GM19468 (cell line): ENCODE measurements around the gene FOXD4L3.
"Not testable (repeated sequence)": the region's sequence is repeated elsewhere in the genome, so short reads cannot be mapped to it uniquely, and the experiment has no call there.

Source experiments
- ATAC-seq: cut with Tn5 transposase; IDR thresholded peaks from one replicate; pipeline ENCODE4 v1.9.1; 2021; ENCODE audit warnings: mild to moderate bottlenecking, moderate library complexity, moderate number of reproducible peaks; ENCODE audit not compliant: unreplicated experiment; ENCODE audit errors: extremely low read depth

The FOXD4L3 gene

DNA sequence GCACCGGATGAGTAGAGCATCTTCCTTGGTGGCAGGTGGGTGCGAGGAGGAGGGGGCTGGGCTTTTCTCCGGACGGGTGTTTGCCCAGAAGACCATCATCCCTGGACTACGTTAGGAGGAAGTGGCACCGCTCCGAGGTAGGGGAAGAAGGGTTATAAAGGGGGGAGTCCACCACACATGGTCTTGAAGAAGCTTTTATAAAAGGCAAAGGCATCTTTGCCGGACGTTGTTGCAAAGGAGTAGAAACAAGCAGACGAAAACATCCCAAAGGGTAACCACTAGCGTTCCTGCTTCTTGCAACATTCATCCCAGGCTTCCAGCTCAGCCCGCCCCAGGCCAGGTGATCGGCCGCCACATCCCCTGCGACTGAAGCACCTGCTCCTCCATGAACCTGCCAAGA is at the start of gene FOXD4L3:
Gene FOXD4L3, plus strand, starts transcription at position 301 of the 400 bp plus-strand sequence. Its CDS starts 85 bp downstream, at position 386.
- ATAC-seq, result not testable (repeated sequence)

DNA sequence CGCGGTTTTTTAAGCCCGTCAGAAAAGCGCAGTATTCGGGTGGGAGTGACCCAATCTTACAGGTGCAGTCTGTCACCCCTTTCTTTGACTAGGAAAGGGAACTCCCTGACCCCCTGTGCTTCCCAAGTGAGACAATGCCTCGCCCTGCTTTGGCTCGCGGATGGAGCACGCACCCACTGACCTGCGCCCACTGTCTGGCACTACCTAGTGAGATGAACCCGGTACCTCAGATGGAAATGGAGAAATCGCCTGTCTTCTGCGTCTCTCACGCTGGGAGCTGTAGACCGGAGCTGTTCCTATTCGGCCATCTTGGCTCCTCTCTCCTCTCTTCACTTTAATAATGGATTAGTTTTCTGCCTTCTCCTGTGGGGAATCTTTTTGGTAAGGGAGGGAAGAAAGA is 21.6 kb upstream of the FOXD4L3 start:
- not testable (repeated sequence) for ATAC-seq

DNA sequence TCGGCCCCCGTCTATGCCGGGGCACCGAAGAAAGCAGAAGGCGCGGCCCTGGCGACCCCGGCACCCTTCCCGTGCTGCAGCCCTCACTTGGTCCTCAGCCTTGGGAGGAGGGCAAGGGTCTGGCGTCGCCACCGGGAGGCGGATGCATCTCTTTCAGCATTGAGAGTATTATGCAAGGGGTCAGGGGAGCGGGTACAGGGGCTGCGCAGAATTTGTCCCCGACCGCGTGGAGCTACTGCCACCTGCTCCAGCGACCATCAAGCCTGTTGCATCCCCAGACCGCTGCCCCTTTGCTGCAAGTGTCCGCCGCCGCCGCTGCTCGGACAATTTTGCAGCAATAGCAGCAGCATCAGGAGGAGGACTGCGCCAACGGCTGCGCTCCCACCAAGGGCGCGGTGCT is 1.1 kb downstream of the FOXD4L3 start:
- ATAC-seq, result not testable (repeated sequence)

DNA sequence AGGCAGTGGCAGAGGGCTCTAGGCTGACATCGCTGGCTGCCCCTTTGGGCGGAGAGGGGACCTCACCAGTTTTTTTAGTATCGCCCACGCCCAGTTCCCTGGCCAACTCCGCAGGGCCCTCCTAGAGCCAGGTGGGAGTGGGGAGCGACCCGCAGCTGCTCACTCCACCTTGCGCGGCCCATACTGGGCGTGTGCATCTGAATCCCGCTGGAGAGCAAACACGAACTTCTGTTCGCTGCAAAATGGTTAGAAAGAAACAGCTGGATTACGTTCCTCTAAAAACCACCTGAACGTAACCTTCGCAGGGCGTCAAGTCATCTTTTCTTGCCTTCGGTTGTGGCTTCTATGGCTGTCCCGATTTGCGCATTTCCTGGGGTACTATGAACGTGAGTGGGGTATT is 1.5 kb downstream of the FOXD4L3 start:
- ATAC-seq, result not testable (repeated sequence)

DNA sequence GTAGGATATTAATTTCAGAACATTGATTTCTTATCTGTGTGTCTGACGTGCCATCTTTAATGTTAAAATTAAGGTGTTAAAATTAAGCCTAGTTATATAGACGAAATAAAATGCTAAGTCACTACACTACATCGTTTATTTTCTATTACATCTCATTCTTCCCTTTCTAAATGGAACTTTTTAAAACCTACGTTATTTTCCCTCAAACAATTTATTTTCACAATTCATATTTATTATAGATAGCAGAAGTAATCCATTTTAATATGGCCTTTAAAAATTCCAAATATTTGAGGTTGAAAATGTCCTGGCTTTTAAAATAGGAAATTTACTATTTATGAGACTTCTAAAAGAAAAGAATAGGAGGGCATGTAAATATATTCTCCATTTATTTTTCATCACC is 2.1 kb downstream of the FOXD4L3 start:
- ATAC-seq, result not testable (repeated sequence)

DNA sequence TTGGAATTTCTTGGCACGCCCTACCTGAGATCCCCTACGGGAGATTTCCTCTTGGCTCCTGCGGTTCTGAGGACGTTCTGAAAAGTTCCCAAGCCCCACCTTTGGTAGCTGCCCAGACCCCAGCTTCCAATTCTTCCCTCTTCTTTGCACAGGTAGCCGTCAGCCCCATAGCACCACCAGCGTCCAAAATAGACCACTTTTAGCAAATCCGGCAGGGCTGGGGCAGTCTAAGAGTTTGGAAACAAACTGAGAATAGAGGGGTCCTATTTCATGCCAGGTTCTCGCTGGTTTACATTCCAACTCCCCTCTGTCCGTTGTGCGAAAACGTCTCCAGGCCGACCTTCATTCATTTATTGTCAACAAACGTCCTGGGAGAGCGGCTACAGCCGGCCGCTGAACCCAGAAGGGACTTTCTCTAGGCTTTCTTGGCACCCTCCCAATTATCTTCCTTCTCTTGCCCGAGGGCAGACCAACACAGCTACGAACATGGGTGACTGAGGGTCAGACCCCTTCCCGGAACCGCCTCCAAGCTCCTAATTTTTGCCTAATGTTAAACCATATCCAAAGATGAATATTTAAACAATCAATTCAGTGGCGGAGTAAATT is 3.1 kb downstream of the FOXD4L3 start:
- not testable (repeated sequence) for ATAC-seq

DNA sequence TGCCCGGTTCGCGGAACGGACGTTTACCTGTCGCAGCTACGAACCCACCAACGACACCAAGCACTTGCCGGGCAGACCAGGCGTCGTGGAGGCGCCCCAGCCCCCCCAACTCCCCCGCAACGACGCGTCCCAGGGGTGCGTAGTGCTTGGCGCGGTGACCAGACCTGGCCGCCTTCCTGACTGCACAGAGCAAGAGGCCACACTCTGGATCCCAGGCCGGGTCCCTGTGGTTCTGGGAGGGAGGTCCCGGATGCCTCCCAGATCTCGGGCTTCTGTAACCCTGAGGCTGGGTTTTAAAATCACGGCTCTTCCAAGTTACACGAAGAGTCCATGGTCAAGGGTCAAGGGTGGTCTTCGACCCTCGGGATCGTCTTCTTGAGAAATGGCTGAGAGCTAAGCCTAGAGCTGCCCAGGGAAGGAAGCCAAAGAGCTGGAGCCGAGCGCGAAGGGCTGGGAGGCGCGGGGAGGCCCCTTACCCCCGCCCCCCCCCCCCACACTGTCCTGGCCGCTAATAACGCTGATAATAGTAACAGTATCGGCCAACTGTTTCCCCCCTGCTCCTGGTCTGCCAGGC is 3.8 kb downstream of the FOXD4L3 start:
- not testable (repeated sequence) for ATAC-seq

DNA sequence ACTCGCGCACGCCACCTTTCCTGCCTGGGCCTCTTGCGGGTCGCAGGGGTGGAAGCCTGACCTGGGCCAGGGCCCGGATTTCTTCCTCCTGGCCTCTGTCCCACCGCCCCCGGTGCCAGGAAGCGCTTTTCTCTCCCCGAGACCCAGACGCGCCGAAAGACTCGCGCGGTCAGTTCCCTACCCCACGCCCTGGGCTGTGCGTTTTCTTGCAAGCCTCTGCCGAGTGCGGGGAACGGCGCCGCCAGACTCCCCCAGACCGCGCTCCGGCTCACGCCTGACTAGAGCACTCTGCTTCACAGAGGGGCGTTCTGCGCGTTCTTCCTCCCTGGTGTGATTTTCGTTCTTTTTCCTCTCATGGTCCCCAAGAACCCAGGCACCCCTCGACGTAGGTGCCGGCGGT is 4.5 kb downstream of the FOXD4L3 start:
- ATAC-seq, result not testable (repeated sequence)

DNA sequence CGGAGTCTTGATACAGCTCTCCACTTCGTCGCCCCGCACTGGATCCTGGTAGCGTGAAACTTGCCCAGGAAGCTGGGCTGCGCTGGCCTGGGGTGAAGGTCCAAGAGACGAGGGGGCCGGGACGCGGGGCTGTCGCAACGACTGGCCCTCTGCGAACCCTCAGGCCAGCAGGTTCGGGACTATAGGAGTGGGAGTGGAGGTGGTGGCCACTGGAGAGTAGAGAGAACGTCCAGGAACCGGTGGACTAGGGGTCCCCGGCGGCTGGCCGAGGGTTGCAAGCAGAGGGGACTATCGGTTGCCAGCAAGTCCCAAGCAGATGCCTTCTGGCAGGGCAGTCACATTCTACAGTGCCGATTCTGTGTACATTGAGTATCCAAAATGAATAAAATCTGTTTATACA is 5.0 kb downstream of the FOXD4L3 start:
- not testable (repeated sequence) for ATAC-seq

DNA sequence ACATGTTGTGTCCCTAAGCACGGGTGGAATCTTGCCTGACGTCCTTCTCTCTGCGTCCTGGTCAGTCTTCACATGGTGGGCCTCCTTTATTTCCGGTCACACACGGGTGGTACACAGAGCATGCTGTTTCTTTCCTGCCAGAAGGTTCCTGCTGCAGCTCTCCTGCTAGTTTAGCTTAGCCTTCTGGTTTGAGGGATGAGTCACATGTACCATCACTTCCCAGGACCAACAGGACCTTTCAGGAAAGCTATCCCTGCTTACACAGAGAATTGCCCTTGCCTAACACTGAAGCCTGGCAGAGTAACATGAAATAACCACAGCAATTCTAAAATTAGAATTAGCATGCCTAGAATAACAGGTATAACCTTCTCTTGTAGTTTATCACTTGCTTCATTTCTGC is 8.5 kb downstream of the FOXD4L3 start:
- ATAC-seq, result not testable (repeated sequence)

DNA sequence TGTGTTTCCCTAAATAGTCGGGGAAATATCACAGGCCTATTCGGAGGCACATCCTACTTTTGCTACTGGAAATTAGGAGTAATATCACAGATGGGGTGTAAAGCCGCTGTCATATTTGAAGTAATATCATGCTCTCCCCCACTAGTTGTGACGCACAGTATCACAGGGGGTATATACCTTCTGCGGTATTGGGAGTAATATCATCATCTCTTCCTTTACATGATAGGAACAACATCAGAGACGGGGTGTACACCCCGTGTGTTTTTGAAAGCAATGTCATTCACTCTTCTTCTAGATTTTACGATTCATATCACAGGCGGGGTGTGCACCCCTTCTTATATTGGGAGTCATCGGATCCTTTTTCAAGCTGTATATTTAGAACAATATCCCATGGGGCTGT is 15.5 kb downstream of the FOXD4L3 start:
- ATAC-seq, result not testable (repeated sequence)

DNA sequence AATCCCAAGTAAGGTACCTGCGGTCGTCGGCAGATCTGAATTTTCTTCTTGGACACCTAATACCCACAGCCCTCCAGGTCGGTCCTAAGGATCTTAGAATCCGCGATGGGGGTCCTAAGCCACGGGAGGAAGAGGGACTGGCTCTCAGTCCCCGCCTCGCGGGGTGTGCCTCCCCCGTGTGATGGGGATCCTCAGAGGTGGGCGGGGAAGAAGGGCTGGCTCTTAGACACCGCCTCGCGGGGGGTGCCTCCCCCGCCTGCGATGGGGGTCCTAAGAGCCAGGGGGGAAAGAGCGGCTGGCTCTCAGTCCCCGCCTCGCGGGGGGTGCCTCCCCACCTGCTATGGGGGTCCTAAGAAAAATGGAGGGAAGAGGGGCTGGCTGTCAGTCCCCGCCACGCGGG is 21.1 kb downstream of the FOXD4L3 start:
- ATAC-seq, result not testable (repeated sequence)

DNA sequence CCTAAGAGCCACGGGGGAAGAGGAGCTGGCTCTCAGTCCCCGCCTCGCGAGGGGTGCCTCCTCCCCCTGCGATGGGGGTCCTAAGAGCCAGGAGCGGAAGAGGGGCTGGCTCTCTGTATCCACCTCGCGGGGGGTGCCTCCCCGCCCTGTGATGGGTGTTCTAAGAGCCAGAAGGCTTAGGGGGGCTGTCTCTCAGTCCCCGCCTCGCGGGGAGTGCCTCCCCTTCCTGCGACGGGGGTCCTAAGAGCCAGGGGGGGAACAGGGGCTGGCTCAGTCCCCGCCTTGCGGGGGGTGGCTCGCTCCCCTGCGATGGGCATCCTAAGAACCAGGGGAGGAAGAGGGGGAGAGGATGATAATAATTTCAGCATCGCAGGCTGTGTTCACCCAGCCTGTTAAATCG is 21.9 kb downstream of the FOXD4L3 start:
- ATAC-seq, result not testable (repeated sequence)

DNA sequence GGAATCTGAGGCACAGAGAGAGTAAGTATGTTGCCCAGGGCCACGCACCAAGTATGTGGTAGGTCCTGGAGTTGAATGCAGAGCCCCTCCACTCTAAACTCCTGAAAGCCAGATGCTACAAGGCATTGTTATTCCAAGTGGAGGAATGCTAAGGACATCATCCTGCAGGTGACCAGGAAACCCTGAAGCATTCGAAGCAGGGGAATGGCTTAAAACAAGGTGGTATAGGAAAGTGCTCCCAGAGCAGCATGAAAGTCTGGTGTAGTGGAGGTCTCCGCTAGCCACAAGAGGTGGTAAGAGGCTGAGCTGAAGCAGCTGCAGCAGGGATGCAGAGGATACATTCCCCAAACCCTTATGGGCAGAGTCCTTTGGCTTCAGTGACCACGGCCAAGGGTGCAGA is 26.4 kb downstream of the FOXD4L3 start:
- not testable (repeated sequence) for ATAC-seq

DNA sequence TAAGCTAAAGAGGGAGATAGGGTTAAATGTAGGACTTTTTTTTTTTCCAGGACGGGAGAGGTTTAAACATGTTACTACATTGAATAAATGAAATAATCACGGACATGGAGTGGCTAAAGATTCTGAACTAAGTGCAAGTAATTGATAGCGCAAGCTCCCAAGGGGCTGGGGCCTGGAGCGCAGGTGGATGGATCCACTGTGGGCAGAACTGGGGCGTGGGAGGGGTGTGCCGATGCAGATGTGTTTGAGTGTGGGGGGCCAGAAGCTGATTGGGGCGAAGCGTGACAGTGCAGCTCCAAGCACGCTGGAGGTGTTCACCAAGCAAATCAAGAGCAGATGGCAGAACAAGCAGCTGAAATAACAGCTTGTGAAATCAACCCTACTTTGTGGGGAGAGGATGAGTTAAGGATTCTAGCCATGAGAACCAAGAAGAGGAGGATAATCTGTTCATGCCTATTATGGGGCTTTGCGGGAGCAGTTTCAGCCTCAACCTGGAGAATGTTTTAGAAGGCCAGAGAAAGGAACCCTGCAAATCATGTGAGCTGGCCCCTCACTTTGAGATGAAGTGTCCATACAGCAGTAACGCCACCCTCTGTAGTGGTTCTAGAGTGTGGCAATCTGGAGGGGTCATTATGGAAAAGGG is 28.0 kb downstream of the FOXD4L3 start:
- not testable (repeated sequence) for ATAC-seq

DNA sequence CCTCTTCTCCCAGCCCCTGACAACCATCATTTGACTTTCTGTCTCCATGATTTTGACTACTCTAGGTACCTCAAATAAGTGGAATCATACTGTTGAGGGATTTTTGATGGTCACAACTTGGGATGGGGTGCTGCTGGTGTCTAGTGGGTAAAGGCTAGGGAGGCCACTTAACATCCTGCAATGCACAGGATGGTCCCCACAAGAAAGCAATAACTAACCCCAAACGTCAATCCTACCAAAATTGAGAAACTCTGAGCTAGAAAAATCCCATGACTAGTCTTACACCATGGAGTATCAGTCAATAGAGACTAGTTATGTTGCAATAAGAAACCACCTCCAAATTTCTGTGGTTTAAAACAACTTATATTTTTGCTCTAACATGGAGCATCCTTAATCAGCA is 29.5 kb downstream of the FOXD4L3 start:
- not testable (repeated sequence) for ATAC-seq

DNA sequence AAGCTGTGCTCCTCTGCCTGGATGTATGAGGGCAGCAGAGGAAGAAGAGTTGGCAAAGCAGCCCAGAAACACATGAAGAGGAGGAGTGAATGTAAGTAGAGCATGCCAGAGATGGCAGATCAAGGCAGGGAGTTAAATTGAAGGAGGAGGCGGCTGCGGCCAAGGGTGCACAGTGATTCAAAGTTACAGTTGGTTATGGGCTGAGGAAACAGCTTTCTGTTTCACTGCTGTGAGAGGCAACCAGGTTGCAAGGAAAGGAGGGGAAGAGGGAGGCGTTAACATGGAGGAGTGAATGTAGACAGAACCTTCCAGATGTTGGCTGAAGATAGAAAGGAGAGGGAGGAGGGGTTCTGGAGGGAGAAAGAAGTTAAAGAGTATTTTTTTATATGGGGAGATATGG is 33.3 kb downstream of the FOXD4L3 start:
- not testable (repeated sequence) for ATAC-seq

DNA sequence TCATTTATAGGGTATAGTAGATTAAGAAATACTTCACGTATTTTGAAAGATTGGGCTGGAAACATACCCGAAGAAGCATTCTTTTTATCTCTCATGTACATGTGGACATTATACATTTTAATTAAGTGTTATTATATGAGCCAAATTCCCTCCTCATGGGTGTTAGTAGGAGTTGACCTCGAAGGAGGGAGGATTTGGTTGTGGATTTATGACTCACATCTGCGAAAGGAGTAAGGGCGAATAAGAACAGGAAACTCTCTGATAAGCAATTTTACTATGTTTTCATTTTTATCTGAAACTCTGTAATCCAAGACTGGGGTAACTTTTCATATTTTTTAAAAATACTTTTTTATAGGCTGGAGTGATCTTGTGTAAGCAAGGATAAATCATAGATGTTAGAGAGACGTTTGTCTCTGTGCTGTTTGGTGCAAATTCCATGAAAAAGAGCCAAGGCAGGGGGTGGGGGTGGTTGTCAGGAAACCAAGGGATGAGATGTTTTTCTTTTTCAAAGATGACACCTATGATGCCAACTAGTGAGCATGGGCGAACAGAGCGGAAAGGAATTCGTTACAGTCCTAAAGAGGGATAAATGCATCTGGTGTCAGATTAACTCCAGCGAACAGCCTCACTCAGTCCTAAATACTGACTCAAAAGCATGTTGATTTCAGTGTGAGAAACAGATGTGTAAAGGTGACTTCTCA is 34.1 kb downstream of the FOXD4L3 start:
- ATAC-seq, result not testable (repeated sequence)

DNA sequence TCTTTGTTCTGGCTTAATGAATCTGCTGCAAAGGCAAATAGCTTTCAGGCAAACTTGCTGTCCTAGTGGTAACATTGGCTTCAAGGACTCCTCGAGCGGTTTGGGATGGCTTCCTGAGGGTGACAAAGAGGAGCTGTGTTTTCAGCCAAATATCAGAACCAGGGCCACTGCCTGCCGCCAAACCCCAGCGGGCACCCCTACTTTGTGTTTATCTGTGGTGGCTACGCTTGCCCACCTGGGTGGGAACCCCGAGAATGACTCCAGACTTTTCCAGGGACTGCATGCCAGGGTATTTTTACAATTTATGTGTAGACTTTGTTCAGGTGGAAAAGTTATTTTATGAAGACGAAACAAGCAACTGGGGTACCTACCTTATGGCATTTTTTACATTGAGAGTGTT is 35.3 kb downstream of the FOXD4L3 start:
- ATAC-seq, result not testable (repeated sequence)

DNA sequence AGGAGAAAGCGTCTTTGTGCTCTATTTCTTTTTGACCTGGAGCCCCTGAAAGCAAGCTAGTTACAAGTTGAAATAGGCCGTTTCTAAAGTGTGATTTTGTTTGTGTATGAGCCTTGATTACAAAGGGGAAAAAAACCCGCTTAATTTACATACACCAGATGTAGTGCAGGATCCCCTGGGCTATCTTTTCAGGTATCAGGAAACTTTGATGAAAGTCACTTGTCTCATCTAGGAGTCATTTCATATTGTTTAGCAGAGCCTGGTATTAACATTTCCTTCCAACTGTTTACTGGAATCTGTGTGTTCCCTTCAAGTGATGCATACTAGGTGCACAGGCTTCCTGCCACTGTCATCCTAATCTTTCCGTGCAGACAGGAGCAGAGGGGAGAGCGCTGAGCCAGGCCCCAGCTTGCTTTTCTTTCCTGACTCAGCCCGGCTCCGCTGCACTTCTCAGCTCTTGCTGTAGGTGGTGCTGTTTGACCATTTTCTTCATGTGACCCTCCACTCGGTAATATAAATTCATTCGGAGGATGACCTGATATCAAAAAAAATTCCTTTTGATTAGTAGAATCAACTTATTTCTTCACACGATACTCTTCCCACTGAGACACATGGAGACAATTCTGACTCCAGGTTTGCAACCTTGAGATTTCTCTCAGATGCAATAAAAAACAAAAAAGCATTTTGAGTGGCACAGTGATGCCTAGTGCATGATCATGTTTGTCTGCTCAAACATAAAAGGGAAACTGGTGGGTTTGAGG is 39.8 kb downstream of the FOXD4L3 start:
- ATAC-seq, result peak; percentile 60
